Prostate gland (tissue), 2 donors: Measurements from ENCODE around the gene ATP8B3. TPM values are rescaled to one million over a fixed set of nuclear protein-coding genes. Genes with fewer than 3 reads are reported as not detected.
"Not testable (repeated sequence)": the region's sequence is repeated elsewhere in the genome, so short reads cannot be mapped to it uniquely, and the experiment has no call there.

Experiments used
- DNase-seq: peaks from one replicate; pipeline ENCODE4 v3.0.0-alpha.2; 2019; ENCODE audit warnings: low spot score
- H3K27ac ChIP-seq, 2 donors: fragments of 200-600 bp; sonication (generic); 2 replicates each; pipeline ENCODE4 v1.5.1; 2017 to 2019
- H3K27me3 ChIP-seq: fragments of 200-600 bp; sonication (generic); replicated peaks from 2 replicates; pipeline ENCODE4 v1.5.1; 2019; ENCODE audit not compliant: insufficient read depth
- H3K36me3 ChIP-seq, 2 donors: fragments of 200-600 bp; sonication (generic); 1 replicate in 1 of 2; 2 replicates in 1 of 2; pipeline versions ENCODE4 v1.5.1 to v1.8.1; 2017 to 2019
- H3K4me1 ChIP-seq: fragments of 200-600 bp; sonication (generic); replicated peaks from 2 replicates; pipeline ENCODE4 v1.5.1; 2019
- H3K4me3 ChIP-seq, 2 donors: fragments of 200-600 bp; sonication (generic); 2 replicates each; pipeline ENCODE4 v1.5.1; 2017 to 2019
- H3K9me3 ChIP-seq: fragments of 200-600 bp; sonication (generic); 2 replicates; pipeline ENCODE4 v1.5.1; 2017
- POLR2A ChIP-seq: fragments of 450-650 bp; IDR thresholded peaks from one replicate; pipeline ENCODE4 v1.6.1; 2016; ENCODE audit warnings: antibody characterized with exemption, mild to moderate bottlenecking
- POLR2AphosphoS5 ChIP-seq: sonication (generic); formaldehyde crosslinking; IDR thresholded peaks from one replicate; pipeline ENCODE4 v1.6.1; 2017; ENCODE audit warnings: antibody characterized with exemption
- WGBS: methylation state at CpG from one replicate; pipeline ENCODE4 v1.1.5; 2018; 5-methylcytosine and 5-hydroxymethylcytosine counted together
- intact Hi-C: fragments of 100-400 bp; cut with DNase I; formaldehyde crosslinking; loops from one replicate; pipeline ENCODE4 v1.14.2; 2022
- total RNA-seq, 2 donors: library from RNA; depleted of rRNA; stranded (reverse); fragments of >200 nt; gene quantifications; one replicate each; pipeline ENCODE4 v1.1.0, GENCODE V29; 2016
- TF ChIP-seq, protein P1 (sequence below), 4 experiments: fragments of 200-600 bp in 2 of 4; fragments of 450-650 bp in 2 of 4; sonication (generic) in 2 of 4; IDR thresholded peaks; 1 replicate in 3 of 4; 2 replicates in 1 of 4; pipeline ENCODE4 v1.5.1; 2016 to 2019; ENCODE audit warnings: antibody characterized with exemption in 4 of 4, mild to moderate bottlenecking in 2 of 4, moderate library complexity in 2 of 4

ATP8B3 gene
- total RNA-seq, 2 donors from 2014 or later: 0.18 to 4.7 TPM

DNA sequence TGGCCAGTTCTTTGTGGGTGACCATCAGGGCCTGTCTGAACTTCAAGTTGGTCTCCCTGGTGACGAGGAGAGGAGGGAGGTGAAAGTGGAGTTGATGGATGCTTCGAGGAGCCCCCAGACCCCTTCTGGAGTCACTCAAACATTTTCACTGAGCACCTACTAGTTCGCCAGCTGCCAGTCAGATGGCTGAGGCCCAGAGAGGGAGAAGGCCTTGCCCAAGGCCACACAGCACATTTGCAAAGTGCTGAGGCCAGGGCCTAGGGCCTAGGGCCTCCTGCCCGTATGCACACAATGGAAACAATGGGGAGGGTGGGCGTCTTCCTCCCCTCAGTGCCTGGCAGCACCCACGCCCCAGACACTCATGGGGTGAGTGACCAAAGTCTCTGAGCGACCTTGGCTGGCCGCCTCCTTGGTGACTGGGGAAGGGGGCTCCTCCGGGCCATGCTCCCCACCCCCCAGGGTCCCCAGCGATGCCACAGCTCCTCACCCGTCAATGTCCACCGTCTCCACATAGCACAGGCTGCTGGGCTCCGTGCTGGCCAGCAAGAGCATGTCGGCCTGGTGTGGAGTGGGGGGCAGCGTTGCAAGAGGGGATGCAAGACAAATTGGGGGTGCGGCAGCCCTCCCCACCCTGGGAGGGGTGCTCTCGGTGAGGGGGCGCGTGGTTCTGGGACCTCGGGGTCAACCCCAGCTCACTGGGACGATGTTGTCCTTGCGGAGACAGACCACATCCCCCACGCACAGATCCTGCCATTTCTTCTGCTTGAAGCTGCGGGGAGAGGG lies 6.5 kb downstream of the ATP8B3 start:
- H3K9me3 ChIP-seq: no peaks in the 10 kb centered on the region
- H3K4me1 ChIP-seq: no peaks in the 10 kb centered on the region
- no peak overlapping the region for H3K27ac ChIP-seq
- no peak for DNase-seq
- no peaks in the 10 kb centered on the region for H3K27me3 ChIP-seq
- no peaks in the 10 kb centered on the region for H3K36me3 ChIP-seq
- no peak overlapping the region for H3K4me3 ChIP-seq
- WGBS: 91% methylated on average over 23 of the region's 24 CpGs
- TF ChIP-seq, protein P1, sequence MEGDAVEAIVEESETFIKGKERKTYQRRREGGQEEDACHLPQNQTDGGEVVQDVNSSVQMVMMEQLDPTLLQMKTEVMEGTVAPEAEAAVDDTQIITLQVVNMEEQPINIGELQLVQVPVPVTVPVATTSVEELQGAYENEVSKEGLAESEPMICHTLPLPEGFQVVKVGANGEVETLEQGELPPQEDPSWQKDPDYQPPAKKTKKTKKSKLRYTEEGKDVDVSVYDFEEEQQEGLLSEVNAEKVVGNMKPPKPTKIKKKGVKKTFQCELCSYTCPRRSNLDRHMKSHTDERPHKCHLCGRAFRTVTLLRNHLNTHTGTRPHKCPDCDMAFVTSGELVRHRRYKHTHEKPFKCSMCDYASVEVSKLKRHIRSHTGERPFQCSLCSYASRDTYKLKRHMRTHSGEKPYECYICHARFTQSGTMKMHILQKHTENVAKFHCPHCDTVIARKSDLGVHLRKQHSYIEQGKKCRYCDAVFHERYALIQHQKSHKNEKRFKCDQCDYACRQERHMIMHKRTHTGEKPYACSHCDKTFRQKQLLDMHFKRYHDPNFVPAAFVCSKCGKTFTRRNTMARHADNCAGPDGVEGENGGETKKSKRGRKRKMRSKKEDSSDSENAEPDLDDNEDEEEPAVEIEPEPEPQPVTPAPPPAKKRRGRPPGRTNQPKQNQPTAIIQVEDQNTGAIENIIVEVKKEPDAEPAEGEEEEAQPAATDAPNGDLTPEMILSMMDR (IDR thresholded peaks at IDR 0.05): no peak
- TF ChIP-seq POLR2AphosphoS5 (no peak), POLR2A (no peak)
- intact Hi-C loops: no loop called here

DNA sequence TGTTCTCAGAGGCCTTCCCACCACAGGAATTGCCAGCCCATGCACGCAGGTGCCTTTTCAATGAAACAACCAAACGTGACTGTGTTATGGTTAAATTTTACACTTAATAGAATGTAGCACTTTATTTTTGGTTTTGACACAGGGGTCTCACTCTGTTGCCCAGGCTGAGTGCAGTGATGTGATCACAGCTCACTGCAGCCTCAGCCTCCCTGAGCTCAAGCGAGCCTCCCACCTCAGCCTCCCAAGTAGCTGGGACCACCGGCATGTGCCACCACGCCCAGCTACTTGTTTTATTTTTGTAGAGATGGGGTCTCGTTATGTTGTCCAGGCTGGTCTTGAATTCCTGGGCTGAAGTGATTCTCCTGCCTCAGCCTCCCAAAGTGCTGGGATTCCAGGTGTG lies 7.2 kb downstream of the ATP8B3 start:
- no peak for TF ChIP-seq POLR2AphosphoS5
- TF ChIP-seq POLR2A: no peak
- TF ChIP-seq, protein P1 (IDR thresholded peaks at IDR 0.05): no peak
- no peak overlapping the region for H3K4me3 ChIP-seq
- no peaks in the 10 kb centered on the region for H3K9me3 ChIP-seq
- intact Hi-C loops: no loop called here
- H3K27ac ChIP-seq: no peak overlapping the region
- H3K27me3 ChIP-seq: no peaks in the 10 kb centered on the region
- no peaks in the 10 kb centered on the region for H3K4me1 ChIP-seq
- no peaks in the 10 kb centered on the region for H3K36me3 ChIP-seq
- no peak for DNase-seq
- 85% methylated on average over 6 of the region's 6 CpGs for WGBS

DNA sequence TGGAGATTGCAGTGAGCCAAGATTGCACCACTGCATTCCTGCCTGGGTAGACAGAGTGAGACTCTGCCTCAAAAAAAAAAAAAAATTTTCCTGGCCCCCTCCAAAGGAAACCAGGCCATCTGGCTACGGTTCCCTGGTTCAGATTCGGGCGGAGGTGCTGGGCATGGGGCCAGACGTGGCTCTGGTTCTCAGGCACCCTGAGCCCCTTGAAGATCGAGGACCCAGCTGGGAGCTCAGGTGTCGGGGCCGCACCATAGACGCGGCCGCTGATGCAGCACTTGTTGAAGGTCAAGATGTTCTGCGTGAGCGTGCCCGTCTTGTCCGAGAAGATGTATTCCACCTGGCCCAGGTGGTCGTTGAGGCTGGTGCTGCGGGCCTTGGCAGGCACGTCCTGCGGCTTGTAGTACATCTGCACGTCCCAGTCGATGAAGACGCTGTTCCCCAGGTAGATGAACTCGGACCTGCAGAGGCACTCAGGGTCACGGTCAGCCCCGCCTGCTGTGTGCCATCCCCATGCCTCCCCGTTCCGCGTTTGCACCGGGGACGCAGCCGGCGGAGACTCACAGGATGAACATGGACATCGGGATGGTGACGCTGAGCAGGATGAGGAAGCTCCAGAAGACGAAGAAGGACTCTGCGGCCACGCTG lies 12.3 kb downstream of the ATP8B3 start:
- TF ChIP-seq POLR2AphosphoS5: no peak
- TF ChIP-seq POLR2A: no peak
- TF ChIP-seq, protein P1 (IDR thresholded peaks at IDR 0.05): no peak
- Histone ChIP-seq H3K9me3 (no peaks in the 10 kb centered on the region), H3K4me3 (no peak overlapping the region), H3K27me3 (peaks cover 3% of the 10 kb centered on the region), H3K4me1 (no peaks in the 10 kb centered on the region), H3K36me3 (no peaks in the 10 kb centered on the region), H3K27ac (no peak overlapping the region)
- intact Hi-C loops: loop anchor here (10.0 kb wide), 1 partner anchor 125 kb away; no protein-coding TSS in a partner anchor
- 81% methylated on average over 36 of the region's 36 CpGs for WGBS
- no peak for DNase-seq

DNA sequence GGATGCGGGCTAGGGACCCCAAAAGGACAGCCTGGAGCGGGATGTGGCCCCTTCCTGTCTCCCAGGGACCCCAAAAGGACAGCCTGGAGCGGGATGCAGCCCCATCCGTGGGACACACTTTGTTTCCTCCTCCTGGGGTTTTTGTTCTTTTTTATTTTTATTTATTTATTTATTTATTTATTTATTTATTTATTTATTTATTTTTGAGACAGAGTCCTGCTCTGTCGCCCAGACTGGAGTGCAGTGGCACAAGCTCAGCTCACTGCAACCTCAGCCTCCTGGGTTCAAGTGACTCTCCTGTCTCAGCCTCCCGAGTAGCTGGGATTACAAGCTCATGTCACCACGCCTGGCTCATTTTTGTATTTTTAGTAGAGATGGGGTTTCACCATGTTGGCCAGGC lies 14.8 kb downstream of the ATP8B3 start:
- not testable (repeated sequence) for H3K27ac ChIP-seq, H3K4me3 ChIP-seq, H3K9me3 ChIP-seq, DNase-seq, H3K4me1 ChIP-seq, H3K27me3 ChIP-seq, H3K36me3 ChIP-seq
- WGBS: 89% methylated on average over 7 of the region's 7 CpGs
- intact Hi-C loops: loop anchor here (10.0 kb wide), 1 partner anchor 123 kb away; no protein-coding TSS in a partner anchor

DNA sequence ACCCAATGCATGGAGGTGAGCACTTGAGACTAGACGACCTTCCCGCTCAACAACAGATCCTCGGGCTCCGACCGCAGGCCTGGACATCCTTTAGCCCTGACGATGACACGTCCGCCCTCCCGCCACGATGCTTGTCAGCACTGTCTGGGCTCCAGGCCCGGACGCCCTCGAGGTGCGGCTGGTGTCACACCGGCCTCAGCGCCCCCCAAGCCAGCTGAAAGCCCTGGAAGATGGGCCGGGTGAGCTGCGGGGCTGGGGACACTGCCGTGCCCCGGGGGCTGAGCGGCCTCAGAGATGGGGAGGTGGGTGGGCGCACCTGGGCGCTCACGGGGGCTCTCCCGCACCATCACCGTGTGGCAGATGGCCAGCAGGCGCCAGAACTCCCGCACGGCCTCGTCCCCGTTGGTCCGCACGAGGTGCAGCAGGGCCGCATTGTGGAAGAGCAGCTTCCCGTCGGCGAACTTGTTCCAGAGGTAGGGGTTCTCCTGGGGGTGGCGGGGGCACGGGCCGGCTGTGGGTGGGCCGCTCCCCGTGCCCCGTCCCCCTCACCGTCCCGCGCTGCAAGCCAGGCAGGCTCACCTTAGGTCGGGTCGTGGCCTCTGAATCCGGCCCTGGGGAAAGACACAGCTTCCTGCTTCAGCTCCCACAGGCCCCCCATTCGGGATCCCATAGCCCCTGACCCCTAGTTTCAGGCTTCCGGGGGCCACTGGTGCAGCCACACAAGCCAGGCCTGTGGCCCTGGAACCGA lies 15.5 kb downstream of the ATP8B3 start:
- H3K9me3 ChIP-seq: no peaks in the 10 kb centered on the region
- no peak overlapping the region for H3K4me3 ChIP-seq
- TF ChIP-seq POLR2A: no peak
- TF ChIP-seq POLR2AphosphoS5: no peak
- TF ChIP-seq, protein P1 (IDR thresholded peaks at IDR 0.05): no peak
- intact Hi-C loops: loop anchor here (10.0 kb wide), 1 partner anchor 122 kb away; no protein-coding TSS in a partner anchor
- H3K27me3 ChIP-seq: peaks cover 3% of the 10 kb centered on the region
- no peak overlapping the region for H3K27ac ChIP-seq
- no peaks in the 10 kb centered on the region for H3K4me1 ChIP-seq
- no peaks in the 10 kb centered on the region for H3K36me3 ChIP-seq
- 51% methylated on average over 44 of the region's 52 CpGs for WGBS
- no peak for DNase-seq
